HepG2 (cell line): Measurements from ENCODE around the gene ZNF429. TPM values are rescaled to one million over a fixed set of nuclear protein-coding genes. Genes with fewer than 3 reads are reported as not detected.
"Not testable (repeated sequence)": the region's sequence is repeated elsewhere in the genome, so short reads cannot be mapped to it uniquely, and the experiment has no call there.

ENCODE experiments used
- ATAC-seq: fragments of 200-7000 bp; cut with Tn5 transposase; 3 replicates; pipeline ENCODE4 v1.9.1; 2020; ENCODE audit warnings: mild to moderate bottlenecking, moderate library complexity
- BruUV-seq: library from RNA; stranded (reverse); fragments of 400-500 nt; replicated peaks from 2 replicates; lab custom pipeline; 2021; lab: Mats Ljungman, UMichigan
- CTCF ChIA-PET: fragments of 300-600 bp; formaldehyde crosslinking; extraction: SDS; loops from one replicate; lab custom pipeline; 2021; ENCODE audit warnings: low total read pairs, inconsistent platforms, low intra/inter-chr PET ratio; lab: Yijun Ruan, JAX
- POLR2A ChIA-PET: fragments of 350-600 bp; sonication (Branson Sonifier 250); formaldehyde crosslinking; loops from one replicate; lab custom pipeline; 2020; ENCODE audit warnings: antibody characterized with exemption, inconsistent platforms; lab: Yijun Ruan, JAX
- DNase-seq: peaks from one replicate; pipeline ENCODE4 v3.0.0-alpha.2; 2015; ENCODE audit warnings: low spot score
- FAIRE-seq: peaks from 3 replicates; lab custom pipeline; 2011; peaks lifted over from hg19 to GRCh38; lab: Jason Lieb, UNC
- H2AFZ ChIP-seq: one replicate; pipeline ENCODE4 v1.6.1; 2011; ENCODE audit warnings: low read length, inconsistent platforms
- H3K27ac ChIP-seq: fragments of 300-600 bp; 3 replicates; pipeline ENCODE4 v1.8.0; 2011; ENCODE audit warnings: mixed run types, mild to moderate bottlenecking, mixed read lengths, low read length, inconsistent platforms; ENCODE audit not compliant: insufficient read depth; ENCODE audit errors: extremely low read length
- H3K27me3 ChIP-seq, 2 experiments: fragments of 200-600 bp in 1 of 2; 2 replicates in 1 of 2; 3 replicates in 1 of 2; pipeline versions ENCODE4 v1.6.0 to v1.8.0; 2011; ENCODE audit warnings: low read length in 2 of 2, mild to moderate bottlenecking in 2 of 2, moderate library complexity in 2 of 2, inconsistent platforms in 1 of 2; ENCODE audit not compliant: insufficient read depth in 2 of 2, control insufficient read depth in 1 of 2
- H3K36me3 ChIP-seq, 2 experiments: fragments of 200-600 bp in 1 of 2; replicated peaks in 1 of 2; 2 replicates in 1 of 2; 3 replicates in 1 of 2; pipeline versions ENCODE4 v1.5.1 to v1.8.0; 2011; ENCODE audit warnings: low read length in 2 of 2, inconsistent platforms in 1 of 2; ENCODE audit not compliant: insufficient read depth in 2 of 2, control insufficient read depth in 1 of 2
- H3K4me1 ChIP-seq: 2 replicates; pipeline ENCODE4 v1.5.1; 2012; ENCODE audit warnings: low read length, inconsistent platforms; ENCODE audit not compliant: insufficient read depth
- H3K4me2 ChIP-seq: 2 replicates; pipeline ENCODE4 v1.6.0; 2011; ENCODE audit warnings: low read depth, low read length, inconsistent platforms
- H3K4me3 ChIP-seq, 3 experiments: fragments of 200-600 bp in 1 of 3; sonication (generic), shearing (Covaris generic) in 1 of 3; replicated peaks in 1 of 3; 2 replicates each; pipeline ENCODE4 v1.5.1; 2011 to 2016; ENCODE audit warnings: low read length in 3 of 3, inconsistent platforms in 2 of 3, low read depth in 2 of 3, mild to moderate bottlenecking in 2 of 3, control low read depth in 1 of 3, mixed read lengths in 1 of 3; ENCODE audit not compliant: insufficient read depth in 1 of 3
- H3K79me2 ChIP-seq: one replicate; pipeline ENCODE4 v1.6.1; 2011; ENCODE audit warnings: low read length, inconsistent platforms; ENCODE audit not compliant: insufficient read depth
- H3K9ac ChIP-seq: 2 replicates; pipeline ENCODE4 v1.6.0; 2011; ENCODE audit warnings: mild to moderate bottlenecking, low read depth, low read length, inconsistent platforms; ENCODE audit not compliant: insufficient read depth
- H3K9me3 ChIP-seq: 2 replicates; pipeline ENCODE4 v1.5.1; 2012; ENCODE audit warnings: mild to moderate bottlenecking, low read length
- H4K20me1 ChIP-seq: 2 replicates; pipeline ENCODE4 v1.6.0; 2011; ENCODE audit warnings: inconsistent platforms, mild to moderate bottlenecking, low read length, moderate library complexity; ENCODE audit not compliant: insufficient read depth
- BRD4 ChIP-seq: sonication (generic); formaldehyde crosslinking; IDR thresholded peaks from 2 replicates; pipeline ENCODE4 v1.4.0; 2020; ENCODE audit warnings: missing genetic modification reagents
- GTF3A ChIP-seq: sonication (generic); formaldehyde crosslinking; conservative IDR thresholded peaks from 2 replicates; pipeline ENCODE4 v1.4.0; 2020; ENCODE audit warnings: mild to moderate bottlenecking, missing genetic modification reagents
- SOX13 ChIP-seq, 3 experiments: fragments of 450-650 bp in 1 of 3; sonication (generic) in 1 of 3; formaldehyde crosslinking in 1 of 3; IDR thresholded peaks in 2 of 3; conservative IDR thresholded peaks in 1 of 3; 2 replicates each; pipeline versions ENCODE4 v1.5.0 to v1.6.1; 2016 to 2020; ENCODE audit warnings: antibody characterized with exemption in 1 of 3, mild to moderate bottlenecking in 1 of 3, missing compliant biosample characterization in 1 of 3, missing genetic modification reagents in 1 of 3, moderate library complexity in 1 of 3
- ZNF260 ChIP-seq: sonication (generic); formaldehyde crosslinking; IDR thresholded peaks from 2 replicates; pipeline ENCODE4 v1.4.0; 2020; ENCODE audit warnings: missing genetic modification reagents, low read depth, mild to moderate bottlenecking, borderline replicate concordance
- WGBS: methylation state at CpG from one replicate; pipeline ENCODE4 v1.1.6; 2017; ENCODE audit warnings: low lambda C conversion rate; 5-methylcytosine and 5-hydroxymethylcytosine counted together
- in situ Hi-C: cut with HindIII; loops from 2 replicates; pipeline ENCODE4 v1.10.0; 2017; ENCODE audit warnings: low pct_unique_long_range_greater_than_20kb; ENCODE audit not compliant: extremely low pct_ligation_motif_present
- intact Hi-C: fragments of 100-400 bp; cut with micrococcal nuclease; formaldehyde crosslinking; loops from one replicate; pipeline ENCODE4 v1.10.0; 2022; ENCODE audit not compliant: unreplicated experiment
- polyA plus RNA-seq, 8 experiments: library from polyadenylated mRNA; depleted of rRNA in 3 of 8; stranded (reverse) in 7 of 8; unstranded in 1 of 8; fragments of >200 nt; fragmentation: Illumina TruSeq in 4 of 8; extraction: Trizol in 4 of 8; gene quantifications; 2 replicates each; pipeline versions ENCODE4 v1.2.1 to v1.2.3, GENCODE V29; 2011 to 2016; ENCODE audit warnings: low read depth in 4 of 8, missing spikeins in 1 of 8, mixed read lengths in 1 of 8; ENCODE audit not compliant: insufficient read depth in 1 of 8
- total RNA-seq, 5 experiments: library from RNA; depleted of rRNA; stranded (reverse); fragments of >200 nt; fragmentation: Illumina TruSeq; extraction: Trizol; gene quantifications; 2 replicates each; pipeline ENCODE4 v1.2.3, GENCODE V29; 2016; ENCODE audit warnings: low read depth in 1 of 5
- TF ChIP-seq, protein P1 (sequence below): conservative IDR thresholded peaks from 2 replicates; pipeline ENCODE4 v1.6.1; 2018; ENCODE audit warnings: missing genetic modification reagents
- TF ChIP-seq, protein P2 (sequence below): sonication (generic); formaldehyde crosslinking; IDR thresholded peaks from 2 replicates; pipeline ENCODE4 v1.5.0; 2020; ENCODE audit warnings: mild to moderate bottlenecking, missing genetic modification reagents, borderline replicate concordance

The ZNF429 gene
- total and polyA plus RNA-seq, 2 of the 13 experiments (the other 11 are each of a cell fraction or from before 2014, with no cell fraction given) = 3.3 to 3.4 TPM

DNA sequence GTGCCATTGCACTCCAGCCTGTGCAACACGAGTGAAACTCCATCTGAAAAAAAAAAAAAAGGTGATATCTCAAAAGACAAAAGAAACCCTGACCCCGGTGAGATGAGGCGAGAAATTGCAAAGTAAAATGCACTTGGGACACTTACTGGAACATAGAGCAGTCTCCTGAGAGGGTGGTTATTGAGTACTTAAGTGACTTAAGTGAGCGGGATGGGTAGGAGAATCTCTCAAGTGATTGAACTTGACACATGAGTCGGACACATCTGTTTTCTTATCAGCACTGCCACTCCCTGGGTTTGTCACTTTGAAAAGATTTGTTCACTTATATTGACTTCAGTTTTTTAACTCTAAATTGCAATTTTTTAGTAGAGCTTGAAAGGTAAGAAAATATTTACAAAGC lies 2.8 kb downstream of the ZNF429 start (continued):
- TF ChIP-seq SOX13 (IDR thresholded peaks at IDR 0.05) (no peak), SOX13 (CRISPR knock-in tag; conservative IDR thresholded peaks at IDR 0.05 in 1 of 2, IDR thresholded peaks at IDR 0.05 in 1 of 2) (no peak), BRD4 (CRISPR knock-in tag) (no peak), ZNF260 (CRISPR knock-in tag) (no peak), GTF3A (no peak)
- TF ChIP-seq, protein P1, sequence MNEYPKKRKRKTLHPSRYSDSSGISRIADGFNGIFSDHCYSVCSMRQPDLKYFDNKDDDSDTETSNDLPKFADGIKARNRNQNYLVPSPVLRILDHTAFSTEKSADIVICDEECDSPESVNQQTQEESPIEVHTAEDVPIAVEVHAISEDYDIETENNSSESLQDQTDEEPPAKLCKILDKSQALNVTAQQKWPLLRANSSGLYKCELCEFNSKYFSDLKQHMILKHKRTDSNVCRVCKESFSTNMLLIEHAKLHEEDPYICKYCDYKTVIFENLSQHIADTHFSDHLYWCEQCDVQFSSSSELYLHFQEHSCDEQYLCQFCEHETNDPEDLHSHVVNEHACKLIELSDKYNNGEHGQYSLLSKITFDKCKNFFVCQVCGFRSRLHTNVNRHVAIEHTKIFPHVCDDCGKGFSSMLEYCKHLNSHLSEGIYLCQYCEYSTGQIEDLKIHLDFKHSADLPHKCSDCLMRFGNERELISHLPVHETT = no peak
- TF ChIP-seq, protein P2, sequence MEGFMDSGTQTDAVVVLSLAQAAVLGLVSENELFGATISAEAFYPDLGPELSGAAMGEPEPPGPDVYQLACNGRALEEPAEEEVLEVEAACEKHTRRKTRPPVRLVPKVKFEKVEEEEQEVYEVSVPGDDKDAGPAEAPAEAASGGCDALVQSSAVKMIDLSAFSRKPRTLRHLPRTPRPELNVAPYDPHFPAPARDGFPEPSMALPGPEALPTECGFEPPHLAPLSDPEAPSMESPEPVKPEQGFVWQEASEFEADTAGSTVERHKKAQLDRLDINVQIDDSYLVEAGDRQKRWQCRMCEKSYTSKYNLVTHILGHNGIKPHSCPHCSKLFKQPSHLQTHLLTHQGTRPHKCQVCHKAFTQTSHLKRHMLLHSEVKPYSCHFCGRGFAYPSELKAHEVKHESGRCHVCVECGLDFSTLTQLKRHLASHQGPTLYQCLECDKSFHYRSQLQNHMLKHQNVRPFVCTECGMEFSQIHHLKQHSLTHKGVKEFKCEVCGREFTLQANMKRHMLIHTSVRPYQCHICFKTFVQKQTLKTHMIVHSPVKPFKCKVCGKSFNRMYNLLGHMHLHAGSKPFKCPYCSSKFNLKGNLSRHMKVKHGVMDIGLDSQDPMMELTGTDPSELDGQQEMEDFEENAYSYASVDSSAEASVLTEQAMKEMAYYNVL (CRISPR knock-in tag) = no peak

DNA sequence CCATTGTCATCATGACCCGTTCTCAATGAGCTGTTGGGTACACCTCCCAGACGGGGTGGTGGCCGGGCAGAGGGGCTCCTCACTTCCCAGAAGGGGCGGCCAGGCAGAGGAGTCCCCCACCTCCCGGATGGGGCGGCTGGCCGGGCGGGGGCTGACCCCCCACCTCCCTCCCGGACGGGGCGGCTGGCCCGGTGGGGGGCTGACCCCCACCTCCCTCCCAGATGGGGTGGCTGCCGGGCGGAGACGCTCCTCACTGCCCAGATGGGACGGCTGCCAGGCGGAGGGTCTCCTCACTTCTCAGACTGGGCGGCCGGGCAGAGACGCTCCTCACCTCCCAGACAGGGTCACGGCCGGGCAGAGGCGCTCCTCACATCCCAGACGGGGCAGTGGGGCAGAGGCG lies 5.7 kb downstream of the ZNF429 start:
- intact Hi-C loops, DNase-seq: not testable (repeated sequence)

DNA sequence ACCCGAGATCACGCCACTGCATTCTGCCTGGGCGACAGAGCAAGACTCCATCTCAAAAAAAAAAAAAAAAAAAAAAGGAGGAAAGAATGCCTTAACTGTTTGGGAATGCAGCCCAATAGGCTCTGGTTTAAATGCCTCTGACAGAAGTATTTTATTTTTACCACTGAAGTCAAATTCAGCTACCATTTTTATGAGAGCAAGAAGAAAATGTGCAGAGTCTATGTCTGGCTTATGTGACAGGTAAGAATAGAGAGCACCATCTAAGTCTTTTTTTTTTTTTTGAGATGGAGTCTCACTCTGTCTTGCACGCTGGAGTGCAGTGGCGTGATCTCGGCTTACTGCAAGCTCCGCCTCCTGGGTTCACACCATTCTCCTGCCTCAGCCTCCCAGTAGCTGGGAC lies 7.2 kb downstream of the ZNF429 start:
- H3K36me3 ChIP-seq, intact Hi-C loops, H3K79me2 ChIP-seq, H3K9ac ChIP-seq, H3K4me1 ChIP-seq, in situ Hi-C loops, H4K20me1 ChIP-seq, CTCF ChIA-PET, H2AFZ ChIP-seq, BruUV-seq, H3K4me2 ChIP-seq, H3K4me3 ChIP-seq, H3K27ac ChIP-seq, H3K27me3 ChIP-seq, FAIRE-seq, DNase-seq, ATAC-seq: not testable (repeated sequence)
- POLR2A ChIA-PET = interaction anchor here (0.7 kb wide), 1 partner anchor 190 kb away, joined by 3 read pairs; no protein-coding TSS in a partner anchor
- 82% methylated on average over 7 of the region's 7 CpGs for WGBS
- peaks cover 47% of the 10 kb centered on the region for H3K9me3 ChIP-seq

More for the DNA sequence above, 5.7 kb downstream of the ZNF429 start:
- BruUV-seq, H3K27me3 ChIP-seq, H3K79me2 ChIP-seq, H3K9ac ChIP-seq, H3K36me3 ChIP-seq, H2AFZ ChIP-seq, H3K4me2 ChIP-seq, H3K4me1 ChIP-seq, H4K20me1 ChIP-seq, in situ Hi-C loops, CTCF ChIA-PET, H3K27ac ChIP-seq, POLR2A ChIA-PET, H3K4me3 ChIP-seq, ATAC-seq, FAIRE-seq: not testable (repeated sequence)
- WGBS = 90% methylated on average over 6 of the region's 25 CpGs
- peaks cover 35% of the 10 kb centered on the region; the same call in 1 of the 2 replicates for H3K9me3 ChIP-seq
